ENCODE measurements around the gene CCDC87. TPM values are rescaled to one million over a fixed set of nuclear protein-coding genes. Genes with fewer than 3 reads are reported as not detected.
A peak's percentile ranks its signal among the peaks of the same experiment; 100 is the strongest.
"Not testable (repeated sequence)": the region's sequence is repeated elsewhere in the genome, so short reads cannot be mapped to it uniquely, and the experiment has no call there.

Gene CCDC87
- total RNA-seq, 4 donors from 2014 or later: 0.27 to 1.2 (median 1.1) TPM

GRCh38 chr11:66546368-66546965, 46.4 kb downstream of the CCDC87 start, which contains the start of gene ACTN3:
Gene ACTN3, plus strand, starts transcription at chr11:66546903. Its CDS starts 35 bp downstream, at chr11:66546938.
- no peaks in the 10 kb centered on the region for H3K27me3 ChIP-seq
- peak within 1 kb of the TSS; percentile 57 to 87 (median 84) for H3K27ac ChIP-seq
- peaks cover 0 to 23% of the 10 kb centered on the region in 2 donors for H3K36me3 ChIP-seq
- WGBS, 2 donors (ENCODE audit: low coverage in 1 of 2): 0 to 5% methylated on average over 4 to 7 of the region's 37 CpGs
- H3K4me3 ChIP-seq: peak within 1 kb of the TSS; percentile 84 to 91
- peak; percentile 26 for ATAC-seq
- no peak for TF ChIP-seq POLR2A (IDR thresholded peaks at IDR 0.05)
- no peak for TF ChIP-seq EP300 (IDR thresholded peaks at IDR 0.05)
- no peak for TF ChIP-seq POLR2AphosphoS5 (IDR thresholded peaks at IDR 0.05)
- TF ChIP-seq, protein P1, sequence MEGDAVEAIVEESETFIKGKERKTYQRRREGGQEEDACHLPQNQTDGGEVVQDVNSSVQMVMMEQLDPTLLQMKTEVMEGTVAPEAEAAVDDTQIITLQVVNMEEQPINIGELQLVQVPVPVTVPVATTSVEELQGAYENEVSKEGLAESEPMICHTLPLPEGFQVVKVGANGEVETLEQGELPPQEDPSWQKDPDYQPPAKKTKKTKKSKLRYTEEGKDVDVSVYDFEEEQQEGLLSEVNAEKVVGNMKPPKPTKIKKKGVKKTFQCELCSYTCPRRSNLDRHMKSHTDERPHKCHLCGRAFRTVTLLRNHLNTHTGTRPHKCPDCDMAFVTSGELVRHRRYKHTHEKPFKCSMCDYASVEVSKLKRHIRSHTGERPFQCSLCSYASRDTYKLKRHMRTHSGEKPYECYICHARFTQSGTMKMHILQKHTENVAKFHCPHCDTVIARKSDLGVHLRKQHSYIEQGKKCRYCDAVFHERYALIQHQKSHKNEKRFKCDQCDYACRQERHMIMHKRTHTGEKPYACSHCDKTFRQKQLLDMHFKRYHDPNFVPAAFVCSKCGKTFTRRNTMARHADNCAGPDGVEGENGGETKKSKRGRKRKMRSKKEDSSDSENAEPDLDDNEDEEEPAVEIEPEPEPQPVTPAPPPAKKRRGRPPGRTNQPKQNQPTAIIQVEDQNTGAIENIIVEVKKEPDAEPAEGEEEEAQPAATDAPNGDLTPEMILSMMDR (IDR thresholded peaks at IDR 0.05): no peak
- peaks cover 3 to 58% (median 18%) of the 10 kb centered on the region in 3 donors for H3K4me1 ChIP-seq
- H3K9me3 ChIP-seq: no peaks in the 10 kb centered on the region

DNA sequence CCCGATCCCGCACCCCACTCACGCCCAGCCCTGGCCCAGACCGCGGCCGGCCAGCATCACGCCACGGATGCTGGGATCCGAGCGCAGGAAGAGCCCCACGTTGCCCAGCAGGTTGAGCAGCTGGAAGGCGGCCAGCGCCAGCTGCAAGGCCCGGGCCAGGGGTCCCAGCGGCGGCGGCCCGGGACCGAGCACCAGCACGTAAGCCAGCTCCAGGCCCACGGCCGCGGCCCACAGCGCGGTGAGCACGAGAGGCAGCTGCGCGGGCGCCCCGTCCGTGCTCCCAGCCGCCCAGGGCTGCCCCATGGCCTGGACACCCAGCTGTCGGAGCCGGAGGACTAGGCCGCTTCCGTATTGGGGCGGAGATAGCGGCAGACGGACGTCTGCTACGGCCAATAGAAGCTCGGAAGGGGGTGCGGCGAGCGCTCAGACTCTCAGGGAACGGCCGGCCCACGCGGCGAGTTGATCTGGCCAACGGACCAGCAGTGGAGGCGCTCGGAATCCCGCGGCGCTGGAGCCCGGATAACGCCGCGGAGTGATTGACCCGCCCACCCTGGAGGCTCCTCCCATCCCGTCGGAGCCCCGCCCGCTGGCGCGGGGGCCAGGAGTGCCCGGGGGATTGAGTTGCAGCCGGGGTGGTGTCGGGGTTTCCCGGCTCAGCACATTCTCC, 47.0 kb downstream of the CCDC87 start, which contains the start of gene ZDHHC24:
Gene ZDHHC24, minus strand, starts transcription at position 348 of the 667 bp plus-strand sequence. Its CDS starts 45 bp downstream, at position 303.
- no peaks in the 10 kb centered on the region for H3K9me3 ChIP-seq
- peaks cover 3 to 58% (median 18%) of the 10 kb centered on the region in 3 donors for H3K4me1 ChIP-seq
- peak within 1 kb of the TSS; percentile 84 to 91 for H3K4me3 ChIP-seq
- H3K36me3 ChIP-seq: peaks cover 0 to 30% of the 10 kb centered on the region in 2 donors
- peak within 1 kb of the TSS; percentile 57 to 87 (median 84) for H3K27ac ChIP-seq
- 0% methylated on average over 1 of the region's 71 CpGs; no CpG with 5 or more reads in 1 of the 2 donors for WGBS, 2 donors (ENCODE audit: low coverage in 1 of 2)
- TF ChIP-seq, protein P1 (IDR thresholded peaks at IDR 0.05): no peak
- TF ChIP-seq POLR2A (IDR thresholded peaks at IDR 0.05) (peak; percentile 54 to 59), EP300 (IDR thresholded peaks at IDR 0.05) (no peak), POLR2AphosphoS5 (IDR thresholded peaks at IDR 0.05) (peak; percentile 71)
- H3K27me3 ChIP-seq: no peaks in the 10 kb centered on the region
- ATAC-seq: peak; percentile 97

DNA sequence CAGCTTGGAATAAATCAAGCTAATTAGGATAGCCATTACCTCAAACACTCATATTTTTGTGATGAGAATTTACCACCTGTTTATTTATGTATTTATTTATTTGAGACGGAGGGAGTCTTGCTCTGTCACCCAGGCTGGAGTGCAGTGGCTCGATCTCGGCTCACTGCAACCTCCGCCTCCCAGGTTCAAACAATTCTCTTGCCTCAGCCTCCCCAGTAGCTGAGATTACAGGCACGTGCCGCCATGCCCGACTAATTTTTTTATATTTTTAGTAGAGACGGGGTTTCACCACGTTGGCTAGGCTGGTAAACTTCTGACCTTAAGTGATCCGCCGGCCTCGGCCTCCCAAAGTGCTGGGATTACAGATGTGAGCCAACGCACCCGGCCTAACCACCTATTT, 47.9 kb downstream of the CCDC87 start:
- Histone ChIP-seq H3K4me1 (peaks cover 3 to 58% (median 18%) of the 10 kb centered on the region in 3 donors), H3K4me3 (peak overlapping the region; percentile 84 to 91)
- WGBS, 2 donors (ENCODE audit: low coverage in 1 of 2): 71 to 73% methylated on average over 10 to 14 of the region's 14 CpGs

GRCh38 chr11:66543263-66544107, 49.4 kb downstream of the CCDC87 start:
- Histone ChIP-seq H3K27me3 (no peaks in the 10 kb centered on the region), H3K36me3 (peaks cover 0 to 53% of the 10 kb centered on the region in 2 donors), H3K27ac (peak overlapping the region in 3 of 4 donors; percentile 11 to 22 (median 11)), H3K9me3 (no peaks in the 10 kb centered on the region), H3K4me1 (peaks cover 3 to 58% (median 18%) of the 10 kb centered on the region in 3 donors), H3K4me3 (no peak overlapping the region)
- TF ChIP-seq POLR2AphosphoS5 (IDR thresholded peaks at IDR 0.05): no peak
- TF ChIP-seq, protein P1 (IDR thresholded peaks at IDR 0.05): peak in 3 of 4 experiments; percentile 21 to 60 (median 46)
- WGBS, 2 donors (ENCODE audit: low coverage in 1 of 2): 25 to 31% methylated on average over 3 to 13 of the region's 26 CpGs
- ATAC-seq: no peak

More for the DNA sequence above, 47.9 kb downstream of the CCDC87 start:
- H3K9me3 ChIP-seq, ATAC-seq, H3K27me3 ChIP-seq: not testable (repeated sequence)
- peaks cover 0 to 39% of the 10 kb centered on the region in 2 donors for H3K36me3 ChIP-seq
- H3K27ac ChIP-seq: peak overlapping the region in 1 of 4 donors; percentile 87

GRCh38 chr11:66542362-66542761, 50.5 kb downstream of the CCDC87 start:
- WGBS, 2 donors (ENCODE audit: low coverage in 1 of 2): 60 to 73% methylated on average over 3 to 9 of the region's 10 CpGs
- Histone ChIP-seq H3K9me3 (no peaks in the 10 kb centered on the region), H3K27me3 (no peaks in the 10 kb centered on the region), H3K4me1 (peaks cover 3 to 56% (median 18%) of the 10 kb centered on the region in 3 donors), H3K27ac (peak overlapping the region in 1 of 4 donors; percentile 10), H3K36me3 (peaks cover 0 to 63% of the 10 kb centered on the region in 2 donors), H3K4me3 (no peak overlapping the region)
- TF ChIP-seq, protein P1 (IDR thresholded peaks at IDR 0.05): no peak
- TF ChIP-seq EP300 (IDR thresholded peaks at IDR 0.05) (no peak), POLR2AphosphoS5 (IDR thresholded peaks at IDR 0.05) (no peak), POLR2A (IDR thresholded peaks at IDR 0.05) (no peak)
- ATAC-seq: no peak
